HCT116 (cell line): ENCODE results near the gene CNKSR3.

ENCODE experiments used
- CTCF ChIP-seq, 3 experiments: fragments of 200-600 bp in 1 of 3; sonication (generic) in 1 of 3; IDR thresholded peaks in 2 of 3; conservative IDR thresholded peaks in 1 of 3; 2 replicates each; pipeline ENCODE4 v1.5.1; 2012 to 2017; ENCODE audit warnings: low read depth in 2 of 3, low read length in 2 of 3, antibody characterized with exemption in 1 of 3, borderline replicate concordance in 1 of 3, control low read depth in 1 of 3, mild to moderate bottlenecking in 1 of 3, mixed read lengths in 1 of 3, mixed run types in 1 of 3, moderate library complexity in 1 of 3; ENCODE audit not compliant: insufficient read depth in 1 of 3
- FOSL1 ChIP-seq: IDR thresholded peaks from 2 replicates; pipeline ENCODE4 v1.6.1; 2012; ENCODE audit warnings: low read depth
- JUND ChIP-seq: IDR thresholded peaks from 2 replicates; pipeline ENCODE4 v1.6.1; 2012
- POLR2AphosphoS5 ChIP-seq: IDR thresholded peaks from 2 replicates; pipeline ENCODE4 v1.6.1; 2011; ENCODE audit warnings: mild to moderate bottlenecking, low read depth, low read length, moderate library complexity
- SP1 ChIP-seq: IDR thresholded peaks from 2 replicates; pipeline ENCODE4 v1.6.1; 2012; ENCODE audit warnings: low read depth

- TF ChIP-seq SP1 (no peak), JUND (no peak), POLR2AphosphoS5 (no peak), FOSL1 (no peak), CTCF (IDR thresholded peaks at IDR 0.05 in 2 of 3, conservative IDR thresholded peaks at IDR 0.05 in 1 of 3; ENCODE audit: borderline replicate concordance in 1 of 3, insufficient read depth in 1 of 3, low read depth in 2 of 3, low read length in 2 of 3) (no peak)
Observed at GRCh38 chr6:154382740-154383139, 127.7 kb downstream of the CNKSR3 start.
